H1 (cell line): ENCODE measurements around the gene FAM50A.

Source experiments
- CBX8 ChIP-seq: fragments of 300-800, 300-1000 bp; sonication (generic); IDR thresholded peaks from 2 replicates; pipeline ENCODE4 v1.7.1; 2016; ENCODE audit warnings: low read depth, low read length, borderline replicate concordance
- CTCF ChIP-seq, 3 experiments: IDR thresholded peaks; 1 replicate in 2 of 3; 2 replicates in 1 of 3; pipeline versions ENCODE4 v1.5.1 to v1.6.1; 2011; ENCODE audit warnings: low read length in 3 of 3, mild to moderate bottlenecking in 3 of 3, inconsistent platforms in 2 of 3, low read depth in 1 of 3, moderate library complexity in 1 of 3; ENCODE audit not compliant: insufficient read depth in 1 of 3; ENCODE audit errors: control extremely low read depth in 1 of 3
- JUND ChIP-seq: IDR thresholded peaks from 2 replicates; pipeline ENCODE4 v1.6.1; 2011; ENCODE audit warnings: mild to moderate bottlenecking, improper control_type of control experiment, low read length
- NRF1 ChIP-seq: IDR thresholded peaks from 2 replicates; pipeline ENCODE4 v1.6.1; 2011; ENCODE audit warnings: mild to moderate bottlenecking, low read depth, low read length, improper control_type of control experiment
- POLR2A ChIP-seq, 2 experiments: IDR thresholded peaks; 1 replicate in 1 of 2; 2 replicates in 1 of 2; pipeline ENCODE4 v1.6.1; 2011; ENCODE audit warnings: low read depth in 2 of 2, low read length in 2 of 2, mild to moderate bottlenecking in 2 of 2; ENCODE audit errors: control extremely low read depth in 1 of 2

GRCh38 chrX:154466907-154467306 is 23.0 kb downstream of the FAM50A start:
- no peak for TF ChIP-seq POLR2A (IDR thresholded peaks at IDR 0.05; ENCODE audit: control extremely low read depth in 1 of 2, low read depth in 2 of 2, low read length in 2 of 2)
- TF ChIP-seq CTCF (IDR thresholded peaks at IDR 0.05; ENCODE audit: control extremely low read depth in 1 of 3, insufficient read depth in 1 of 3, low read depth in 1 of 3, low read length in 3 of 3), result no peak
- no peak for TF ChIP-seq JUND
- no peak for TF ChIP-seq NRF1
- no peak for TF ChIP-seq CBX8
